OCI-LY7 (cell line): ENCODE results near the gene LUZP1. TPM values are rescaled to one million over a fixed set of nuclear protein-coding genes. Genes with fewer than 3 reads are reported as not detected.

Source experiments
- BruUV-seq: library from RNA; stranded (reverse); fragments of 400-500 nt; replicated peaks from 2 replicates; lab custom pipeline; 2021; lab: Mats Ljungman, UMichigan
- CTCF ChIA-PET: fragments of 300-600 bp; sonication (Branson Sonifier 250); formaldehyde crosslinking; loops from one replicate; lab custom pipeline; 2022; ENCODE audit warnings: antibody characterized with exemption; ENCODE audit not compliant: unreplicated experiment; lab: Charles Lee
- POLR2A ChIA-PET: fragments of 300-600 bp; sonication (Branson Sonifier 250); formaldehyde crosslinking; loops from one replicate; lab custom pipeline; 2022; ENCODE audit warnings: antibody characterized with exemption; lab: Charles Lee
- DNase-seq: peaks from one replicate; pipeline ENCODE4 v3.0.0-alpha.2; 2015; ENCODE audit warnings: low spot score
- H2AFZ ChIP-seq: fragments of 200-600 bp; sonication (generic), shearing (Covaris generic); 2 replicates; pipeline ENCODE4 v1.6.1; 2014; ENCODE audit warnings: mild to moderate bottlenecking, antibody characterized with exemption, low read length, moderate library complexity
- H3K27ac ChIP-seq: fragments of 200-600 bp; sonication (generic); 2 replicates; pipeline ENCODE4 v1.5.1; 2014; ENCODE audit warnings: mixed run types, low read depth, mild to moderate bottlenecking, moderate library complexity, low read length, inconsistent platforms; ENCODE audit not compliant: poor library complexity, severe bottlenecking
- H3K36me3 ChIP-seq: fragments of 200-600 bp; sonication (generic); 2 replicates; pipeline ENCODE4 v1.6.1; 2014; ENCODE audit warnings: mild to moderate bottlenecking, antibody characterized with exemption, low read length, moderate library complexity, mixed read lengths; ENCODE audit not compliant: insufficient read depth
- H3K4me1 ChIP-seq: fragments of 200-600 bp; sonication (generic); 2 replicates; pipeline ENCODE4 v1.5.1; 2014; ENCODE audit warnings: mild to moderate bottlenecking, low read length; ENCODE audit not compliant: insufficient read depth, poor library complexity, severe bottlenecking
- H3K4me2 ChIP-seq: fragments of 200-600 bp; sonication (generic); 2 replicates; pipeline ENCODE4 v1.6.1; 2014; ENCODE audit warnings: mild to moderate bottlenecking, low read length
- H3K4me3 ChIP-seq: fragments of 200-600 bp; sonication (generic); 2 replicates; pipeline ENCODE4 v1.5.1; 2014; ENCODE audit warnings: mild to moderate bottlenecking, low read depth, low read length; ENCODE audit not compliant: poor library complexity, severe bottlenecking
- H3K79me2 ChIP-seq: fragments of 200-600 bp; sonication (generic); 2 replicates; pipeline ENCODE4 v1.6.1; 2016; ENCODE audit warnings: low read depth, mild to moderate bottlenecking, low read length, moderate library complexity, mixed read lengths; ENCODE audit not compliant: insufficient read depth
- H3K9me2 ChIP-seq: fragments of 200-600 bp; sonication (generic); 2 replicates; pipeline ENCODE4 v1.6.1; 2016; ENCODE audit warnings: mild to moderate bottlenecking, low read length, mixed read lengths; ENCODE audit not compliant: insufficient read depth
- H3K9me3 ChIP-seq: fragments of 200-600 bp; sonication (generic); 2 replicates; pipeline ENCODE4 v1.6.1; 2014; ENCODE audit warnings: mild to moderate bottlenecking, mixed run types, low read length, mixed read lengths
- H4K20me1 ChIP-seq: fragments of 200-600 bp; sonication (generic); 2 replicates; pipeline ENCODE4 v1.6.1; 2014; ENCODE audit warnings: mild to moderate bottlenecking, antibody characterized with exemption, low read length, moderate library complexity, mixed read lengths; ENCODE audit not compliant: insufficient read depth
- CTCF ChIP-seq: fragments of 200-600 bp; sonication (generic); conservative IDR thresholded peaks from 2 replicates; pipeline ENCODE4 v1.5.1; 2014; ENCODE audit warnings: mild to moderate bottlenecking, antibody characterized with exemption, low read length, moderate library complexity, mixed read lengths
- EZH2phosphoT487 ChIP-seq: fragments of 200-600 bp; sonication (generic); IDR thresholded peaks from 2 replicates; pipeline ENCODE4 v1.6.1; 2018; ENCODE audit warnings: low read depth, borderline replicate concordance, mild to moderate bottlenecking, mixed run types, antibody characterized with exemption, low read length, moderate library complexity, mixed read lengths
- intact Hi-C: fragments of 100-400 bp; cut with micrococcal nuclease; formaldehyde crosslinking; loops from one replicate; pipeline ENCODE4 v1.10.0; 2022; ENCODE audit not compliant: unreplicated experiment
- total RNA-seq, 2 experiments: library from RNA; depleted of rRNA in 1 of 2; stranded (reverse); fragments of >200 nt in 1 of 2; shearing (Covaris generic) in 1 of 2; gene quantifications; 2 replicates each; pipeline ENCODE4 v1.2.3, GENCODE V29; 2014 to 2022

Gene LUZP1
- total RNA-seq, 2 experiments from 2014 or later = 7.6 to 13.6 TPM

DNA sequence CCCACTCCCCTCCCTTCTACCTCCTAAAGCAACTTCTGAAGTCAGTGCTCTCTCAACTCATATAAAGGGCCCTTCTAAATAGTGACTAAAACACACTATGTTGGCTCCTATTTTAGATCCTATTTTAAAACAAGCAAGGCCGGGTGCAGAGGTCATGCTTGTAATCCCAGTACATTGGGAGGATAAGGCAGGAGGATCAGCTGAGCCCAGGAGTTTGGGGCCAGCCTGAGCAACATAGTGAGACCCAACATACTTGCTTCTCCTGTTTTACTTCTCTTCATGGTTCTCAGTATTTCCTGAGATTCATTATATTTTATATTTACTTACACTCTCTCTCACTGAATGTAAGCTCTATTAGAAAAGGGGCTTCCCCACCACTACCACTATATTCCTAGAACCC is 42.5 kb downstream of the LUZP1 start:
- Histone ChIP-seq H2AFZ (no peak overlapping the region), H3K27ac (no peak overlapping the region), H3K4me2 (no peak overlapping the region), H3K4me1 (no peaks in the 10 kb centered on the region), H3K4me3 (no peak overlapping the region), H4K20me1 (0 out of 2 replicates have a peak, but pooled peaks cover 9% of the 10 kb centered on the region), H3K9me2 (no peaks in the 10 kb centered on the region), H3K36me3 (no peaks in the 10 kb centered on the region), H3K79me2 (peaks cover 15% of the 10 kb centered on the region; the same call in 1 of the 2 replicates), H3K9me3 (no peaks in the 10 kb centered on the region)
- intact Hi-C loops = no loop called here
- ChIA-PET CTCF (no interaction called here), POLR2A (no interaction called here)
- BruUV-seq = no TSS peak
- TF ChIP-seq CTCF (no peak), EZH2phosphoT487 (no peak)
- DNase-seq = no peak

DNA sequence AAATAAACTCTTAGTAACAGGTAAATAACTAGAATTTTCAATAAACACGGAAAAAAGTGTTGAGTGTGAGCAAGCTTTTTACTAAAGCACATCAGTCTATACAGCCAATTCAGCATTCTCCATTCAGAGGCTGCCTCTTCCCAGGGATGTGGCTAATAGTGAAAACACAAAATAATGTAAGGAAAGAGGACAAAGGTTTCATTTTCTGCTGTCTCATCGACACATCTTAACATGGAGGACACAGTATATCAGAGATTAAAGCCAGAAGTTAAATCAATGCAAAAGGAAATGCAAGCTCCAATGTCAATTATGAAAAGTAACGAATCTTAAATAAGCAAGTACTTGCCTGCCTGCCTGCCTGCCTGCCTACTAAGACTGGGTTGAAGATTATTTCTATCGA is 43.2 kb downstream of the LUZP1 start:
- TF ChIP-seq EZH2phosphoT487 = no peak
- no peak for TF ChIP-seq CTCF
- H2AFZ ChIP-seq = no peak overlapping the region
- no peaks in the 10 kb centered on the region for H3K36me3 ChIP-seq
- POLR2A ChIA-PET = no interaction called here
- no peak overlapping the region for H3K4me2 ChIP-seq
- H3K9me3 ChIP-seq = no peaks in the 10 kb centered on the region
- DNase-seq = no peak
- no peak overlapping the region for H3K27ac ChIP-seq
- intact Hi-C loops = no loop called here
- H3K4me1 ChIP-seq = no peaks in the 10 kb centered on the region
- CTCF ChIA-PET = no interaction called here
- no peaks in the 10 kb centered on the region for H3K9me2 ChIP-seq
- BruUV-seq = no TSS peak
- H3K4me3 ChIP-seq = no peak overlapping the region
- 0 out of 2 replicates have a peak, but pooled peaks cover 9% of the 10 kb centered on the region for H4K20me1 ChIP-seq
- peaks cover 20% of the 10 kb centered on the region; the same call in 1 of the 2 replicates for H3K79me2 ChIP-seq

- H3K9me3 ChIP-seq = no peaks in the 10 kb centered on the region
- no peaks in the 10 kb centered on the region for H3K36me3 ChIP-seq
- CTCF ChIA-PET = no interaction called here
- H3K9me2 ChIP-seq = no peaks in the 10 kb centered on the region
- H3K79me2 ChIP-seq = peaks cover 26% of the 10 kb centered on the region; the same call in 1 of the 2 replicates
- peaks cover 5% of the 10 kb centered on the region for H3K4me1 ChIP-seq
- H3K4me3 ChIP-seq = no peak overlapping the region
- H3K4me2 ChIP-seq = no peak overlapping the region
- no TSS peak for BruUV-seq
- DNase-seq = no peak
- no peak overlapping the region for H2AFZ ChIP-seq
- POLR2A ChIA-PET = interaction anchor here (0.7 kb wide), 1 partner anchor 37 kb away, joined by 3 read pairs; no protein-coding TSS in a partner anchor
- 0 out of 2 replicates have a peak, but pooled peaks cover 9% of the 10 kb centered on the region for H4K20me1 ChIP-seq
- TF ChIP-seq EZH2phosphoT487 = no peak
- no peak for TF ChIP-seq CTCF
- H3K27ac ChIP-seq = no peak overlapping the region
- intact Hi-C loops = no loop called here
Measured at GRCh38 chr1:23124259-23125026, 44.2 kb downstream of the LUZP1 start.
